Mucosa of descending colon (tissue), 3 donors: Measurements from ENCODE around the gene ZMIZ1. TPM values are rescaled to one million over a fixed set of nuclear protein-coding genes. Genes with fewer than 3 reads are reported as not detected.

ENCODE experiments used
- ATAC-seq: fragments of 200-7000 bp; cut with Tn5 transposase; one replicate; pipeline ENCODE4 v1.9.1; 2020; ENCODE audit warnings: mild to moderate bottlenecking, moderate library complexity
- DNase-seq, 3 donors: peaks; one replicate each; pipeline ENCODE4 v3.0.0-alpha.2; 2020
- H3K36me3 ChIP-seq: fragments of 200-600 bp; one replicate; pipeline ENCODE4 v1.8.0; 2021; ENCODE audit warnings: low read depth, mild to moderate bottlenecking
- H3K4me1 ChIP-seq: fragments of 200-600 bp; one replicate; pipeline ENCODE4 v1.8.0; 2021; ENCODE audit warnings: low read depth, mild to moderate bottlenecking
- H3K4me3 ChIP-seq: fragments of 200-600 bp; one replicate; pipeline ENCODE4 v1.8.0; 2021; ENCODE audit warnings: mild to moderate bottlenecking
- H3K9me3 ChIP-seq: fragments of 200-600 bp; one replicate; pipeline ENCODE4 v1.8.0; 2021; ENCODE audit warnings: mild to moderate bottlenecking
- intact Hi-C, 2 donors: fragments of 100-400 bp; cut with DNase I in 1 of 2; cut with micrococcal nuclease in 1 of 2; formaldehyde crosslinking; loops; one replicate each; pipeline versions ENCODE4 v1.11.0 to v1.11.1; 2022; cut with DNase I, micrococcal nuclease
- total RNA-seq, 3 donors: library from RNA; stranded (reverse); fragmentation: NEBNext Ultra II Directional in 2 of 3; extraction: Animal tissue kit (Norgen Biotek cat#: 25700) in 2 of 3; gene quantifications; one replicate each; pipeline versions ENCODE4 v1.2.1 to v1.2.4, GENCODE V29; 2021 to 2023
- TF ChIP-seq, protein P1 (sequence below): fragments of 200-600 bp; IDR thresholded peaks from one replicate; pipeline ENCODE4 v1.8.0; 2022; ENCODE audit warnings: antibody characterized with exemption, mild to moderate bottlenecking
- donor health status: DM: no; HTN: no; CAD: no; lungs with moderate emphysema.
- donor health status: DM: no; HTN: no; CAD: no.
- donor health status: DM: no; HTN: yes; CAD: no.

Gene ZMIZ1
- total RNA-seq, 3 donors from 2014 or later, result 61.4 to 103 (median 89.1) TPM

DNA sequence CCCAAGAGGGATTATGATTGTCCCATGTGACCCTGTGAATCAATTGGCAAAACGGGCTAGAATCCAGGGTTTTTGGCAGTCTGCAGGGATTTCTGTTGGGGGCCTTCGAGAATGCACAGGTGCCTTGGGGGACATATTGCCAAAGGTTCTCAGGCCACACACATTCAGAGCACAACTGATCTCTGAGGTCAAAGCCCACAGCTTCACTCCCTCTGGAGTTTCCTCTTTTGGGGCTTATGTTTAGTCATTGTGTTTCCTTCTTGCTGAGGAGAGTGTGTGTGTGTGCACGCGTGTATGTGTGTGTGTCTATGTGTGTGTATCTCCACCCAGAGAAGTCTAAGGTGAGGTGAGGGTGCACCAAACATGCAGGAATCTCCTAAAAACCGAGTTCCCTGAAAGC is 287.3 kb downstream of the ZMIZ1 start:
- Histone ChIP-seq H3K9me3 (no peaks in the 10 kb centered on the region), H3K36me3 (peaks cover 19% of the 10 kb centered on the region), H3K4me1 (peaks cover 5% of the 10 kb centered on the region), H3K4me3 (no peak overlapping the region)
- no peak for DNase-seq
- intact Hi-C loops, result no loop called here
- TF ChIP-seq, protein P1, sequence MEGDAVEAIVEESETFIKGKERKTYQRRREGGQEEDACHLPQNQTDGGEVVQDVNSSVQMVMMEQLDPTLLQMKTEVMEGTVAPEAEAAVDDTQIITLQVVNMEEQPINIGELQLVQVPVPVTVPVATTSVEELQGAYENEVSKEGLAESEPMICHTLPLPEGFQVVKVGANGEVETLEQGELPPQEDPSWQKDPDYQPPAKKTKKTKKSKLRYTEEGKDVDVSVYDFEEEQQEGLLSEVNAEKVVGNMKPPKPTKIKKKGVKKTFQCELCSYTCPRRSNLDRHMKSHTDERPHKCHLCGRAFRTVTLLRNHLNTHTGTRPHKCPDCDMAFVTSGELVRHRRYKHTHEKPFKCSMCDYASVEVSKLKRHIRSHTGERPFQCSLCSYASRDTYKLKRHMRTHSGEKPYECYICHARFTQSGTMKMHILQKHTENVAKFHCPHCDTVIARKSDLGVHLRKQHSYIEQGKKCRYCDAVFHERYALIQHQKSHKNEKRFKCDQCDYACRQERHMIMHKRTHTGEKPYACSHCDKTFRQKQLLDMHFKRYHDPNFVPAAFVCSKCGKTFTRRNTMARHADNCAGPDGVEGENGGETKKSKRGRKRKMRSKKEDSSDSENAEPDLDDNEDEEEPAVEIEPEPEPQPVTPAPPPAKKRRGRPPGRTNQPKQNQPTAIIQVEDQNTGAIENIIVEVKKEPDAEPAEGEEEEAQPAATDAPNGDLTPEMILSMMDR, result no peak
- ATAC-seq, result peak; percentile 6

- H3K36me3 ChIP-seq, result peaks cover 11% of the 10 kb centered on the region
- H3K4me3 ChIP-seq, result no peak overlapping the region
- no peaks in the 10 kb centered on the region for H3K9me3 ChIP-seq
- intact Hi-C loops, result no loop called here
- no peak for ATAC-seq
- DNase-seq, result no peak
- peaks cover 5% of the 10 kb centered on the region for H3K4me1 ChIP-seq
- TF ChIP-seq, protein P1, result no peak
Observed at GRCh38 chr10:79357180-79357579, 288.4 kb downstream of the ZMIZ1 start.

DNA sequence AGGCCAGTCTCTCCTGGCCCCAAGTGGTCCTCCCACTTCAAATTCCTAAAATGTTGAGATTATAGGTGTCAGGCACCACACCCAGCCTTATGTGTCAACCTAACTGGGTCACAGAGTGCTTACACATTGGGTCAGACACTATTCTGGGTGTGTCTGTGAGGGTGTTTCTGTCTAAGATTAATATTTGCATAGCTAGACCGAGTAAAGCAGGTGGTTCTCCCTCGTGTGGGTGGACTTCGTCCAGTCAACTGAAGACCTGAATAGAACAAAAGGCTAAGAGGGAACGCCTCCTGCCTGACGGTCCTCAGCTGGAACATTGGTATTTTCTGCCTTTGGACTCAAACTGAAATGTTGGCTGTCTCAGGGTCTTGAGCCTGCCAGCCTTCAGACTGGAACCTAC is 290.0 kb downstream of the ZMIZ1 start:
- intact Hi-C loops, result no loop called here
- TF ChIP-seq, protein P1, result no peak
- H3K4me3 ChIP-seq, result no peak overlapping the region
- H3K9me3 ChIP-seq, result no peaks in the 10 kb centered on the region
- peaks cover 5% of the 10 kb centered on the region for H3K36me3 ChIP-seq
- DNase-seq (peak in 2 of 3 donors; percentile 57 to 79), ATAC-seq (peak; percentile 97)
- H3K4me1 ChIP-seq, result peaks cover 5% of the 10 kb centered on the region

- DNase-seq (no peak), ATAC-seq (no peak)
- peaks cover 5% of the 10 kb centered on the region for H3K4me1 ChIP-seq
- no peak overlapping the region for H3K4me3 ChIP-seq
- no peaks in the 10 kb centered on the region for H3K36me3 ChIP-seq
- TF ChIP-seq, protein P1, result no peak
- intact Hi-C loops, result no loop called here
- H3K9me3 ChIP-seq, result no peaks in the 10 kb centered on the region
Observed at GRCh38 chr10:79359816-79360498, 291.2 kb downstream of the ZMIZ1 start.

DNA sequence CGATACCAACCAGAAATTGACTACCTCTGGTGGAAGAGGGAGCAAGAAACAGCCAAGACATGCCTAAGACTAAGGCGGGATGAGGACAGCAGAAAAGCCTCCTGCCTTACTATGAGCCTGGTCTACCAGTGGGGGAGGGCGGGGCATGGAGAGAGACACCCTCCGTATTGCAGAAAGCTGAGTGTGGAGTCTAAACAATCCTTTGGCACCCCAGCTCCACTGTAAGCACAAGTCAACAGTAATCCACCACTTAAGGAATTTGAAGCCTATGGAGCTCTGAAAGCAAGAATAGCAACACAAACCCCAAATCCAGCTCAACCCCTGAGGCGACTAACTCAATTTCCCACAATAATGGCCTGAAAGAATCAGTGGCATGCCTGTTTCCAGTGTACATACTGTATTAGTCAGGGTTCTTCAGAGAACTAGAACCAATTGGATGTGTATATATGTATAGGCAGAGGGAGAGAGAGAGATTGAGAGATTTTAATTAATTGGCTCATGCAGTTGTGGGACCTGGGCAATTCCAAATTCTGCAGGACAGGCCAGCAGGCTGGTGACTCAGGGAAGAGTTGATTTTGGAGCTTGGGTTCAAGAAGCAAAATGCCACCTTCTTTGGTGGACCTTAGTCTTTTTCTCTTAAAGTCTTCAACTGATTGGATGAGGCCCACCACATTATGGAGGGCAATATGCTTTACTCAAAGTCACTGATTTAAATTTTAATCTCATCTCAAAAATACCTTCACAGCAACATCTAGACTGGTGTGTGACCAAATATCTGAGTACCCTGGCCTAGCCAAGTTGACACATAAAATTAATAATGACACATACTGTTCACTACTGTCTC is 292.0 kb downstream of the ZMIZ1 start:
- no peak for DNase-seq
- no peaks in the 10 kb centered on the region for H3K36me3 ChIP-seq
- no peak overlapping the region for H3K4me3 ChIP-seq
- TF ChIP-seq, protein P1, result no peak
- no peak for ATAC-seq
- H3K9me3 ChIP-seq, result no peaks in the 10 kb centered on the region
- intact Hi-C loops, result no loop called here
- peaks cover 5% of the 10 kb centered on the region for H3K4me1 ChIP-seq
